OCI-M1 (cell line): ENCODE data around the gene PTPRK.

ENCODE experiments used
- DNase-seq: peaks from one replicate; lab custom pipeline; 2025; lab: John Stamatoyannopoulos, UW

The PTPRK gene

DNA sequence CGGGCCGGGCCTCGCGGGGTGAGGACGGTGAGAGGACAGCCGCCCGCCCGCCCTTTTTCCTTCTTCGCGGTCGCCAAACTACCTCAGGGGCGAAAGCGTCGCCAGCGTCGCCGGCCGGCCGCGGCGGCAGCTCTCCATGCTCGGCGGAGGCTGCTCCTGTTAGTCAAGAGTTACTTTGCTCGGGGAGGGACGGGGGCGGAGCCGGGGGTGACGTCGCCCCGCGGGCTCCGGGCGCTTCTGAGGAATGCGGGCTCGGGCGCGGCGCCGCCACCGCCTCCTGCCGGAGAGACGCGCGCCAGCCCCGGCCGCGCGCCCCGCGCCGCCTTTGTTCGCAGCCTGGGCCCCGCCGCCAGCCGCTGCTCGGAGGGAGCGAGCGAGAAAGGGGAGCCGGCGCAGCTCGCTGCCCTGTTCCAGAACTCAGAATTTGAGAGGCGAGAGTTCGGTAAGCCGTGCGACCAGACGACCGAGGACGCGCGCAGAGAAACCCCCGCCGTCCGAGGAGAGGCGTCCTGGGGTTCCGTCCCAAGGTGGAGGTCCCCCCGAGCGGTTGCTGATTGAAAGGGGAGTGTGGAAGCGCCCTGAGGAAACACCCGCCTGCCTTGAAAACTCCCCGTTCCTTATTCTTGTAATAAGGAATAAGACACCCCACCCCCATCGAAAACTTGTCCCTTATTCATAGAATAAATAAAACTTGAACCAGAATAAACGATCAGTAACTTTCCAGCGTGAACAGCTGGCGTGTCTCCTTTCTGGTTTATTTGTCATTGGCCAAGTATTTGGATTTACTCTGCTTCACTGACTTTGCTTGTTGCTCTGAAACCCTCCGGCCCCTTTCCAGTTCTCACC is at the start of gene PTPRK:
Gene PTPRK (minus strand): TSS at position 164 of the 846 bp plus-strand sequence. CDS start 241 bp downstream, outside the sequence.
- peak; percentile 95 for DNase-seq

DNA sequence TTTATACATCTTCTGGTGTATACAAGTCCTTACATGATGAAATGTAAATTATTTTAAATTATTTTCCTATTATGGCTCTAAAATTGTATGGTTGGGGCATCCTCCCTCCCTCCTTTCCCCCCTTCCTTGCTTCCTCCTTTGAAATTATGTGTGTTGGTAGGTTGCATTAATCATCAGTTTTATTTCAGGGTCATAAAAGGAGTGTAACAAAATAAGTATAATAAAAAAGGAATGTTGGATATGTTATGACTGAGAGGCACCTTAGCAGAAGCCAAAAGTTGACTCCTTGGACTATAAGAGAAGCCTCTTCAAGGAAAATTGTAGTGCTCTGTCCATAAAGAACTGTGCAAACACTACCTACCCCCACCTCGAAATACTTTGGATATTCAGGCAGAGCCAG is 46.6 kb upstream of the PTPRK start:
- no peak for DNase-seq

DNA sequence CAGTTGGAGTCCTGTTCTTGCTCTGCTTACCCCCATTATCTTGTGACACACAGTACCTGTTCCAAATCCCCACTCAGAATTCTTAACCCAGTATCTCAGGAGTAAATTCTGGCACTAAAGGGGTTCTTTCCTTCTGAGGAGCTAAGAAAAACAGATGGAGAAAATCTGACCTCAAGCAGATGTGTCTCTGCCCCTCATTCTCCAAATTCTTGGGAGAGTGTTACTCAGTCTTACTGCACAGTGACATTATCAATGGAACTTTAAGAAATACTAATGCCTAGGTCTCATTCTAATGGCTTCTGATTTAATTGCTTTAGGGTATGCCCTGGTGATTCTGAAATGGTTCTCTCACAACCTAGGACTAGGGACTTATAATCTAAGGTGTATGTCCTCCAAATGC is 40.6 kb upstream of the PTPRK start:
- DNase-seq = no peak

DNA sequence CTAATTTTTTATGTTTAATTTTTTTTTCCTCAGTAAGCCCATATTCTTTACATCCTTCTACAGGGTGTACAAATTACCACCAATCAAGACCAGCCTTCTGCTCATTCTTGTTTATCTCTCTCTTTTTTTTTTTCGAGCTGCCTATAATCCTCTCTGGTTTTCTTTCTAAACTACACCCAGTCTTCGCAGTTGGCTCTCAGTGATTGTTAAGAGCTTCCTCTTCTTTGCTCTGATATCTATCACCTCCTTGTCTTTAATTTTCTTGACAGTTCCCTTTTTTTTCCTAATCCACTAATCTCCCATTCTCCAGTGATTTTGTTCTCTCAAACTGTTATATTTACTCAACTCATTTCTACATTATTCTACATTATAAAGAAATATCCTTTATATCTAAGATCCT is 38.5 kb upstream of the PTPRK start:
- peak; percentile 88 for DNase-seq

DNA sequence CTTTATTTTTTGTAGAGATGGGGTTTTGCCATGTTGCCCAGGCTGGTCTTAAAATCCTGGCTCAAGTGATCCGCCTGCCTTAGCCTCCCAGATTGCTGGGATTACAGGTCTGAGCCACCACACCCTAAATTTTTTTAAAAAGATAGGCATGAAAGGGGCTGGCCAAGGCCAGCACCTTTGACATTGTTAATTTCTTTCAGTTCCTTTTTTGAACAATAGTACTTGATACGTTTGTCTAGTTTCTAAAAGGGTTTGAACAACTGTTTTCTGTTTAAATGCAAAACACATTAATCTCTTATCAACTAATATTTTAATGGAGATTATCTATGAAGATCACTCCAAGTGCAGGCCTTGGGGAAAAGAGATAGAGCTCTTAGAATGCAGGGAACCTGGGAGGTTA is 37.6 kb upstream of the PTPRK start:
- DNase-seq = no peak

DNA sequence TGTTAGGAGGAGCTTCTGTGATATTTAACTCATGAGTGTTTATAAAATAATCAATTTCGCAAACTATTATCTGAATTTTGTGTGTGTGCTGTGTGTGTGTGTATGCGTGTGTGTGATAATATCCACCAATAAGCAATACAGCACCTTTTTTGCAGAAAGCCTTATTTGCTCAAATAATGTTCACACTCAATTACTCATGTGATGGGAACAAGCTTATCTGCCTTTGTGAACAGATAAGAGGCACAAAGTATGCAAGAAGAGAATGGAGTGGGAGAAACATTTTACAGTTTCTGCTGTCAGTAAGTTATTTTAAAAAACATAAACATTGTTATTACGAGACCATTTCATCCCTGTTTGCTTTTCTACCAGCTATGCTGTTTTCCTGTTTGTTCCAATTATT is 36.7 kb upstream of the PTPRK start:
- DNase-seq = no peak

DNA sequence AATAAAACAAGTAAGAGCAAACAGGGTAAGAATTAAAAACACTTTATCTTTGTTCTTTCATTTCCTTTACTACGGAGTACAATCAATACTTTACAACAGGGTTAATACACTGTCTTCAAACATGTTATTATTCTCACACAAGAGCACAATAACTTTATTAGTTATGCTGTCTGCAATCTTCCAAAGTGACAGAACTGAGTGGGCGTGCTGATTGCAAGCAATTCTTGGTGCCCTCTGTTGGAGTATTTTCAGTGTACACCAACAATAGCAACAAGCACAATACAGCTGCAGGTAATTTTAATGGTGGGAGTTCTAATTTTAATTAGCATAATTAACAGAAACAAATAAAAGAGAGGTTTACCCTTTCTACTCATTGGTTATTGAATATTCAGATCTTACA is 33.9 kb upstream of the PTPRK start:
- peak; percentile 67 for DNase-seq

DNA sequence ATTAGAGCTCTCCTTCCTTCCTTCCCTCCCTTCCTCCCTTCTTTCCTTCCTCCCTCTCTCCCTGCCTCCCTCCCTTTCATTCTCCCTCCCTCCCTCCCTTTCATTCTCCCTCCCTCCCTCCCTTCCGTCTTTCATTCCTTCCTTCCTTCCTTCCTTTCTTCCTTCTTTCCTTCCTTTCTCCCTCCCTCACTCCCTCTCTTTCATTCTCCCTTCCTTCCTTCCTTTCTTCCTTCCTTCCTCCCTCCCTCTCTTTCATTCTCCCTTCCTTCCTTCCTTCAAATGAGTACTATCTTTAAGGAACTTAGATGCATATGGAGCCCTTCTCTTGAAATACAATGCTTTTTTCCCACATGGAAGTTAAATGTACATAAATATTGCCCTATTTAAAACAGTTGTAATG is 20.9 kb upstream of the PTPRK start:
- no peak for DNase-seq

DNA sequence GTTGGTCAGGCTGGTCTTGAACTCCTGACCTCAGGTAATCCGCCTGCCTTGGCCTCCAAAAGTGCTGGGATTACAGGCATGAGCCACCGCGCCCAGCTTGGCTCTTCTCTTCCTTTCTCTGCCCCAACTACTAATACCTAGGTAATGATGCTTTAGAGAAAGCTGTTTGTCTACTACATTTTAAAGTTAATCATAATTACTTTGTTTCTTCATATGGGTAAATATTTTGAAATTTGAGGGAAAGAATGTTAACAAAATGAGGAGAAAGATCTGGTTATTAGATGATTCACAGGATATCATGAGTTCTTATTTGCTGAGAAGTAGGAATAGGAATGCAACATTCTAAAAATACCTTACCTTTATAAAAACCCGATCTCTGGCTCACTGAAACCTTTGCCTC is 18.4 kb upstream of the PTPRK start:
- no peak for DNase-seq

DNA sequence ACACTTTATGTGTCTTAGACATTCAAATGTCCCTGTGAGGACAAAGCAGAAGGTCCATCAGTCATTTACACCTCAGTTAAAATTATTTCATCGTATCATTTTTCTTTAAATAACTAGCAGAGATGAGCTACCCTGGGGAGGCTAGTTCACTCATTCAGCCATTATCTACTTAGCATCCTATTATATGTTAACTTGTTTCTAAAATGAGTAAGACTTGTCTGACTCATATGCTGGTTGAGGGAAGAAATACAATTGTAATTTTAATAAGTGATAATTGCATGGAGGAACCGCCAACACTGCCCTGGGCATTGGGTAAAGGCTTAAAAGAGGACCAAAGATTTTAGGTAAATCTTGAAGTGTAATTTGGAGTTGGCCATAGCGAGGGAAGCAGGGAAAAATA is 12.4 kb upstream of the PTPRK start:
- no peak for DNase-seq

DNA sequence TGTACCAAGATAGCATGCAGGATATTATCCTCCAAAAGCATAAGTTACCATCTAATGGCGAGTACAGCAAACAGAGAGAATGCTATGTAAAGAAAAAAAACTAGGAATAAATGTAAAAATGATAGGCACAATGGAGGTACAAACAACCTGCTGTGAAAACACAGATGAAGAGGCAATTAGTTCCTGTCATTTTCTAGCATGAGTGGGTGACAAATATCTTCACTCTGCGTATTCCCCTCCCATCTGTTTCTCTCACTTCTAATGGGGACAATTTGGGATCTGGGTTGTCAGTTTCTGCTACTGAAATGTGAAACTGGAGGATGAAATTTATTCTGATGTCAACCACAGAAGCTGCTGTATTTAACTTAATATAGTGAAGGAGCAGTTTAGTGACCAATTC is 11.7 kb upstream of the PTPRK start:
- DNase-seq = no peak

DNA sequence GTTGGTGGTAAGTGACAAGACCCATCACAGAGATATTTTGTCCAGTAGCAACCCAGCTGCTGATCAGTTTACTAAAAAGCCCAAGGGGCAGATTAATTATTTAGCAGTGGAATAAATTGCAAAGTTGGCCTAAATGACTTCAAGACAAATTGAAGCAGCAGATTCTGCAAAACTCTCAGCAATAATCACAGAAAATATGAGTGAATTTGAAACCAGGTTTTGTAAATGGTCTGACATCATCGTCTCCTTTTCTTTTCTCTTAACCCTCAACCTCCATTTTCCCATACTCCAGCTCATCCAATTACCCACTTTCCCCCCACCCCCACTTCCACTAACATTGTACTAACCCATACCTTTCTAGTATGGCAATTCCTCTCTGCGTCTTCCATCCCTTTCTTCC is 11.3 kb upstream of the PTPRK start:
- DNase-seq = no peak

DNA sequence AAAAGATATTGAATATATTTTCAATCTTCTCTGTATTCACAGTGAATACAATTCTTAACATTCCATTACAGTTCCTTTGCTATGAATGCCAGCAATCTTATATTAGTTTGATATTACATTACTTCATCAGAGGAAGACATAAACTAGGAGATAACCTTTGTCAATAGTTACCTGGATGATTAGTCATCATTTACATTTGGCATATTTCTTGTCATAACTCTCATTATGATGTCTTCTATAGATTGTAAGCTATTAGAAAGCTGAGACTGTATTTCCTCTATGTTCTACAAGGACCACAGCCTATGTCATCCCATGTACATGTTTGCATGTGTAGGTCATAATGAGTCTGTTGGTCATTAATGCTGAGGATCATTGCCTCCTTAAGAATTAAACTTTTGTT is 7.8 kb upstream of the PTPRK start:
- no peak for DNase-seq

DNA sequence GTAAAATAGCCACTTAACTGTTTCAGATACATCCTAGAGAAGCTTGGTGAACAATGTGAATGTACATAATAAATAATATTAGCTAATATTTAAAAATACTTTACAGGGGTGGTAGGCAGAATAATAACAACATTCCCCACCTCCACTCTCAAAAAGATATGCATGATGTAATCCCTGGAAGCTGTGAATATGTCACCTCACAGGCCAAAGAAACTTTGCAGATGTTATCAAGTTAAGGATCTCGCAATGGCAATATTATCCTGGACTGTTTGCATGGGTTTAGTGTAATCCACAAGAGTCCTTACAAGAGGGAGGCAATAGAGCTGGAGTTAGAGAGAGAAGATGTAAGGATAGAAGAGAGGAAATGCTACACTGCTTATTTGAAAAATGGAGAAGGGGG is 7.0 kb upstream of the PTPRK start:
- peak; percentile 80 for DNase-seq

DNA sequence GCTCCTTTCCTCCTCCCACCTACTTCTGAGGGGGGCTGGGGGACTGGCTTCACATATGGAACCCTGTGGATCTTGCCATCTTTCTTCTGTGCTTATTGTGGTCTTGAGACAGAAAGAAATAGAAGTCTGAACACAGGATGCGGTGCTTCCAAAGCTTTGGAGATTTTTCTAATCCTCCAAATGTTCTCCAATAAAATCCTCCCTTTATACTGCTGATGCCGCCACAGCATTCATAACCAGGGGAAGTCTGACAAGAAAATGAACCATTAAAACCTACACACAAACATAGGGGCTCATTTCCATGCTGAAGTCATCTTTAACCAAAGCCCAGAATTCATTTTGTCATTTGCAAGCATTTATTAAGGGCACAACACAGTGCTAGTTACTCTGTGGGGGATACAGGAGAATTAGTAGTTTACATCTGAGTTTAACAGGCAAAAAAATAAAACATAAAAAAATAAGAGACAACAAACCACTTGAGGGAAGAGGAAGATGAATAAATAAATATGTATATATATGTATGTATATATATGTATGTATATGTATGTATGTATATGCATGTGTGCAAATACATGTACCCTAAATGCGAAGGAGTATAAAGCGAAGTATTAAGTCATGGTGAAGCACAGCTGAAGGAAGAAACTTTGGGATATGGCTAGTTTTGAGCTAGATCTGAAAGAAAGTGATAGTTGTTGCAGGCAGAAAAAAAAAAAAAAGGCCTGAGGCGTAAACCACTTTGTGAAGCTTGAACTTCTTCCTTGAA is 5.9 kb upstream of the PTPRK start:
- DNase-seq = peak; percentile 88

DNA sequence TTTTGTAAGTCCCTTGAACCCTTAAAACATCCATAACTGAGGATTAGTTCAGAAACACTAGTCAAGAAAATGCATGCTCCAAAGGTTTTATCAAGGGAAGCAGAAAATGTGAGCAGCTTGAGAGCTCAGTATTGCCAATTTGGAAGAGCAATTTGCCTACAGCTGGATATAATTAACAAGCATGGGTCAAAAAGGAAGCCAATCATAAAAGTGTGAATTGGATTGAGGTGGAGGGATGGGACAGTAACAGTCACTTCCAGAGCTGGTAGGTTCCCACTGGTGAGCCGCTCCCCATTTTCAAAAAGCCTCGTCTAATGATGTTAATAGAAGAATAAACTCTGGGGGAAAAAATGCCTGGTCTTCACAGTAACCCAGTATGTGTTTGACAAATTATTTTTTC is 5.0 kb upstream of the PTPRK start:
- no peak for DNase-seq

DNA sequence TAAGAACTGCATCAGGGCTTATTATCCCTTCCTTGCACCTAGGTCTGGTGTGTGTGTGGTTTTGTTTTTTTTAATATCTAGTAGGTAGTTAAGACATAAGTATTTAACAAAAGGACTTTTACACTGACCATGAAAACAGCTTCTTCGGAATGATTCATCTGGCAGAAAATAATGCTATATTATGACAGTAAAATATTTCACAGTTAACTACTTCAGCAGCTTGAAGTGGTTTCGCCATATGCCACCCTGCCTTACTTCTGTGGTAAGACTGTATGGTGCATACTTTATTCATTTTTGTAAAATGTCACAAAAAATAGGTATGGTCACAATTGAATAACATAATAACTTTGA is 858 bp upstream of the PTPRK start:
- DNase-seq = no peak

DNA sequence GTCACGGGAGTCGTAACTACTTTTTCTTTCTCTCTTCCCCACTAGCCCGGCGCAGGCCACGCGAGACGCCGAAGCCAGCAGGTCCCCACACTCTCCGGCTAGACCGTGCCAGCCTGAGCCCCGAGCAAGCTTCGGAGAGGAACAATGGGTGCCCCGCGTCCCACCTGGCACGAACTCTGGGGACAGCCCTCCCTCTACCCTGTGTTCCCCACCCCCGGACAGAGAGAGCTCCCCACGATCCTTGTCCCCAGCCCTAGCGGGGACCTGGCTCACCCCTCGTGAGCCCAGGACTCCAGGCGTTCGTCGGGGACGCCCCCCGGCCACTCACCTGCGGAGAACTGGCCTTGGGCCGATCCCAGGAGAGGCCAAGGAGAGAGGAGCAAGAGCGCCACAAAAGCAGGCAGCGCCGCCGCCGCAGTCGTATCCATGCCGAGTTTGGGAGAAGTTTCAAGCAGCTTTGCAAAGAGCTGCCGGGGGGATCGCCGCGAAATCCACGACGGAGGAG is 416 bp downstream of the PTPRK start:
- peak; percentile 86 for DNase-seq

DNA sequence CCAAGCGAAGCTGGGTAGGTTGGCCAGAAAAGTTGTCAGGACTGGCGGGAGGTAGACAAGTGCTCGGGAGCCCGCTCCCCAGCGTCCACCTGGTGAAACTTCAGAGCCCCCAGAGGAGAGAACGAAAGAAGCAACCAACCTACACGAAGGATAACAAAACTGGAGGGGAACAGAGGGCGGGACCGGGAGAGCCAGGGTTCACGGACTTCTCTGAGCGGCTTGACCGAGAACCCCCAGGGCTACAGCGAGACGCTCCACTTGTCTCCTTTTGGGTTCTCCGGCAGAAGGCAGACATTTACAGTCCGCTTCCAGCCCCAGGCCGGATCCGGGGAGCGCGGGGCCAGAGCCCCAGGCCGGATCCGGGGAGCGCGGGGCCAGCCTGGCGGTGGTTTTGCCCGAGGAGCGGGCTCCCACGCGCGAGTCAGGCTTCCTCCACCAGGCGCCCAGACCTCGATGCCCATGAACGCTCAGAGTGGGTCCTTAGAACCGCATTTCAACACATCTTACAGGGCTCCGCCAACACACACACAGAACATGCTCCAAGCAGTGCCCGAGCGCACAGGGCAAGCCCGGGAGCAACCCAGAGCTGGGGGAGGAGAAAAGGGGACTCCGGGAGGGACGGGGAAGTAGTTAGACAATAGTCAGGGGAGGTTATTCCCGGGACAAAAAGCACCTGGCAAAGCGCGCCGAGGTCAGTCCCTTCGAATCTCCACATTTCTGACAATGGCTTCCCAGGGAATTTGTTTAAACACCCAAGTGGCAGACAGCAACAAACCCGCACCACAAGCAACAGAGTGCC is 1.1 kb downstream of the PTPRK start:
- DNase-seq = peak; percentile 78

DNA sequence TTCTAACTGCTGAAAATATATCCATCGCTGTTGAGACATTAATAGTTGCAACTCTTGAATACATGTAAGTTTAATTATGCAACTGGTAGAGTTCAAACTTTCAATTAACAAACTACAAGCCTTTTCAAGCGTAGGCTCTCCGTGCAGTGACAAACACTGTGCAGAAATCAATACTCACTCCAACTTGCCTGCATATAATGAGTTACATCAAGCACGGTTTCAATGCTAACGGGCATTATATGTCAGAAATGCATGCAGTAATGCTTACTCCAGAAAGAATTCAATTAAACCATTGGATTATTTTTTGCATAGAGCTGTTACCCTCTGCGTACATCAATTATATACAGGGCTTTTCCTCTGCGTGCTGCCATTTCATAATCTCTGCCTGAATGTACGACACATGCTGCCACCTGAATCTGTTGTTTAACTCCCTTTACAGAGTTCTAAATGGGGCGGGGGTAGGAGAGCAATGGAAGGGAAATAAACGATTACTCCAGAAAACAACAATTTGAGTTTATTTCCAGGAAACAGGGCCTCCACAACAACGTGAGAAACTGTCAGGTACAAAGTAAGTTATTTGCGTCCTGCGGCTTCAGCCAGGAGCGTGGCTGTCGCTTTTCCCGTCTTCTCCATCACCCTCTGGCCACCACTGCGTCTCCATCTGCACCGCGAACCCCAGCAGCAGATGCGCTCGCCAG is 1.8 kb downstream of the PTPRK start:
- no peak for DNase-seq

DNA sequence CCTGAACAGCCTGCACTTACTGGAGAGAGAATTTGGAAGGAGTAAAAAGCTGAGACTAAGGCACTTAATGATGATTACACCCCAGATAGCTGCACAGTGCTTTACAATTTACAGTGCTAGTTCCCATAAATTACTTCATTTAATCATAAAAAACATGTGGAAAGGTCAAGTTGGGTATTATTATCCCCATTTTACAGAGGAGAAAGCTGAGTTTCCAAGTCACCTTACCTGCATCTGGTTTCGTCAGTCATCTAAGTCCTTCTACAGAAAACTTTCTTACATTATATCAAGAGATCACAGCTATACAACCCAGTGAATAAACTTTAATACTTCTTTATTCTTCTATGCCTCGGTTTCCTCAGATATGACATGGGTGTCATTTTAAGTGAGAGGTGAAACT is 3.3 kb downstream of the PTPRK start:
- DNase-seq = no peak

DNA sequence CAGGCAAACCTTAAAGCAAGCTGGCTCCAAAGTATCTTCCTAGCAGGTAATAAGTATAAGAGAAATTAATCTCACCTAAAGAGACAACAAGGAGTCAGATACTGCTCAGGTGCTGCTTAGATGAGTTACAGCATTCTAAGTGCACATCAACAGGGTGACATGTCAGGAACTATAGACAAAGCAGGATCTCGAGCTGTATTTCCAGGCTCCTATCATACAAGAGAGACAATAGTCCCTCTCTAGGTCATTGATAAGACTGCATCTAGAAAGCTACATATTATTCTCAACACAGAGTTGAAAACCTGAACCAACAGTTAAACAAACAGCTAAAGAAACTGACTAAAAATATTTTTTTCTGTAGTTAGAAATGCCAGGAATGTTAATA is 3.9 kb downstream of the PTPRK start:
- peak; percentile 82 for DNase-seq
